HEK293 (cell line): Measurements from ENCODE around the gene ALOX15B.
"Not testable (repeated sequence)": the region's sequence is repeated elsewhere in the genome, so short reads cannot be mapped to it uniquely, and the experiment has no call there.

ENCODE experiments used
- CTCF ChIP-seq: fragments of 450-650 bp; formaldehyde crosslinking; IDR thresholded peaks from 2 replicates; pipeline ENCODE4 v1.5.1; 2016; ENCODE audit warnings: missing biosample characterization, missing genetic modification characterization
- KLF1 ChIP-seq: fragments of 450-650 bp; formaldehyde crosslinking; IDR thresholded peaks from 2 replicates; pipeline ENCODE4 v1.5.1; 2016; ENCODE audit warnings: missing biosample characterization, missing genetic modification characterization
- KLF17 ChIP-seq: fragments of 450-650 bp; formaldehyde crosslinking; IDR thresholded peaks from 2 replicates; pipeline ENCODE4 v1.5.1; 2016; ENCODE audit warnings: missing biosample characterization, missing genetic modification characterization
- MZF1 ChIP-seq: fragments of 450-650 bp; formaldehyde crosslinking; IDR thresholded peaks from 2 replicates; pipeline ENCODE4 v1.5.1; 2017; ENCODE audit warnings: missing biosample characterization, missing genetic modification characterization, borderline replicate concordance
- TCF7L2 ChIP-seq: IDR thresholded peaks from 2 replicates; pipeline ENCODE4 v1.6.1; 2011; ENCODE audit warnings: low read depth, mild to moderate bottlenecking, inconsistent platforms, low read length, moderate library complexity, borderline replicate concordance
- YY1 ChIP-seq: fragments of 450-650 bp; formaldehyde crosslinking; IDR thresholded peaks from 2 replicates; pipeline ENCODE4 v1.5.1; 2018; ENCODE audit warnings: missing biosample characterization, missing genetic modification characterization
- ZBTB48 ChIP-seq: fragments of 450-650 bp; formaldehyde crosslinking; IDR thresholded peaks from 2 replicates; pipeline ENCODE4 v1.5.1; 2016; ENCODE audit warnings: missing biosample characterization, missing genetic modification characterization
- ZNF19 ChIP-seq: fragments of 450-650 bp; formaldehyde crosslinking; IDR thresholded peaks from 2 replicates; pipeline ENCODE4; 2016; ENCODE audit warnings: missing biosample characterization, missing genetic modification characterization, low read depth
- ZNF248 ChIP-seq: fragments of 450-650 bp; formaldehyde crosslinking; IDR thresholded peaks from 2 replicates; pipeline ENCODE4 v1.5.1; 2017; ENCODE audit warnings: missing biosample characterization, missing genetic modification characterization
- ZNF302 ChIP-seq: fragments of 450-650 bp; formaldehyde crosslinking; IDR thresholded peaks from 2 replicates; pipeline ENCODE4 v1.5.1; 2016; ENCODE audit warnings: missing biosample characterization, missing genetic modification characterization, low read depth
- ZNF362 ChIP-seq: fragments of 450-650 bp; formaldehyde crosslinking; IDR thresholded peaks from 2 replicates; pipeline ENCODE4 v1.5.1; 2016; ENCODE audit warnings: missing biosample characterization, missing genetic modification characterization
- ZNF366 ChIP-seq: fragments of 450-650 bp; formaldehyde crosslinking; conservative IDR thresholded peaks from 2 replicates; pipeline ENCODE4 v1.5.1; 2016; ENCODE audit warnings: missing biosample characterization, missing genetic modification characterization
- ZNF558 ChIP-seq: fragments of 450-650 bp; formaldehyde crosslinking; IDR thresholded peaks from 2 replicates; pipeline ENCODE4 v1.5.1; 2016; ENCODE audit warnings: missing biosample characterization, missing genetic modification characterization
- ZNF645 ChIP-seq: fragments of 450-650 bp; formaldehyde crosslinking; IDR thresholded peaks from 2 replicates; pipeline ENCODE4; 2016; ENCODE audit warnings: missing biosample characterization, missing genetic modification characterization

GRCh38 chr17:8024161-8024560 lies 14.7 kb upstream of the ALOX15B start:
- not testable (repeated sequence) for TF ChIP-seq ZNF366 (tag by site-specific recombination); ZNF645 (tag by site-specific recombination); ZNF19; KLF1 (tag by site-specific recombination); ZNF558 (tag by site-specific recombination); ZBTB48 (tag by site-specific recombination); KLF17 (tag by site-specific recombination); MZF1; CTCF (tag by site-specific recombination); ZNF248 (tag by site-specific recombination); YY1 (tag by site-specific recombination); TCF7L2; ZNF362 (tag by site-specific recombination); ZNF302 (tag by site-specific recombination)
